Left lung (tissue), 10 donors: ENCODE data around the gene CREB3L2. TPM values are rescaled to one million over a fixed set of nuclear protein-coding genes. Genes with fewer than 3 reads are reported as not detected.
"Not testable (repeated sequence)": the region's sequence is repeated elsewhere in the genome, so short reads cannot be mapped to it uniquely, and the experiment has no call there.

ENCODE experiments used
- ATAC-seq: fragments of 200-7000 bp; cut with Tn5 transposase; one replicate; pipeline ENCODE4 v1.9.1; 2020; ENCODE audit warnings: moderate library complexity
- DNase-seq, 4 donors: peaks; one replicate each; pipeline ENCODE4 v3.0.0-alpha.2; 2013 to 2020
- H3K27ac ChIP-seq, 2 donors: fragments of 200-600 bp; sonication (generic) in 1 of 2; one replicate each; pipeline versions ENCODE4 v1.5.0 to v1.8.0; 2020 to 2021
- H3K27me3 ChIP-seq, 2 donors: fragments of 200-600 bp; sonication (generic) in 1 of 2; one replicate each; pipeline versions ENCODE4 v1.5.0 to v1.8.0; 2020 to 2021
- H3K36me3 ChIP-seq, 2 donors: fragments of 200-600 bp; sonication (generic) in 1 of 2; one replicate each; pipeline versions ENCODE4 v1.5.0 to v1.8.0; 2020 to 2021
- H3K4me1 ChIP-seq, 2 donors: fragments of 200-600 bp; one replicate each; pipeline ENCODE4 v1.8.0; 2021
- H3K4me3 ChIP-seq, 2 donors: fragments of 200-600 bp; sonication (generic) in 1 of 2; one replicate each; pipeline versions ENCODE4 v1.5.0 to v1.8.0; 2020 to 2021; ENCODE audit warnings: mild to moderate bottlenecking in 1 of 2
- H3K9me3 ChIP-seq, 2 donors: fragments of 200-600 bp; sonication (generic) in 1 of 2; one replicate each; pipeline versions ENCODE4 v1.5.0 to v1.8.0; 2020 to 2021
- CTCF ChIP-seq, 2 donors: fragments of 200-600 bp; sonication (generic) in 1 of 2; IDR thresholded peaks; one replicate each; pipeline versions ENCODE4 v1.5.0 to v1.8.0; 2021; ENCODE audit warnings: antibody characterized with exemption in 2 of 2
- intact Hi-C, 2 donors: fragments of 100-400 bp; cut with DNase I; formaldehyde crosslinking; loops; one replicate each; pipeline versions ENCODE4 v1.11.2 to v1.14.2; 2022
- polyA plus RNA-seq, 6 donors: library from polyadenylated mRNA; unstranded; fragments of 120-200 nt; gene quantifications; one replicate each; pipeline ENCODE4 v1.2.1, GENCODE V29; 2013; ENCODE audit not compliant: insufficient read length in 6 of 6
- total RNA-seq, 2 donors: library from RNA; stranded (reverse); fragmentation: NEBNext Ultra II Directional; extraction: Animal tissue kit (Norgen Biotek cat#: 25700); gene quantifications; one replicate each; pipeline ENCODE4 v1.2.1, GENCODE V29; 2021
- donor health status: DM: no; HTN: yes; CAD: no.
- donor health status: DM: no; HTN: no; CAD: no.

CREB3L2 gene
- total and polyA plus RNA-seq, 8 donors, result 49.9 to 62.7 (median 58.9) TPM

GRCh38 chr7:137832382-137832781 is 169.5 kb downstream of the CREB3L2 start:
- DNase-seq, result no peak
- ATAC-seq, result no peak
- Histone ChIP-seq H3K36me3 (no peaks in the 10 kb centered on the region), H3K4me1 (no peaks in the 10 kb centered on the region), H3K4me3 (no peak overlapping the region), H3K27me3 (no peaks in the 10 kb centered on the region), H3K9me3 (peaks cover 0 to 25% of the 10 kb centered on the region in 2 donors), H3K27ac (no peak overlapping the region)
- intact Hi-C loops, result no loop called here
- no peak for TF ChIP-seq CTCF (IDR thresholded peaks at IDR 0.05)

- intact Hi-C loops, H3K4me1 ChIP-seq, H3K27ac ChIP-seq, DNase-seq, H3K27me3 ChIP-seq, ATAC-seq, H3K36me3 ChIP-seq, H3K4me3 ChIP-seq: not testable (repeated sequence)
- peaks cover 0 to 25% of the 10 kb centered on the region in 2 donors for H3K9me3 ChIP-seq
These were observed 170.3 kb downstream of the CREB3L2 start for GRCh38 chr7:137831555-137831954.

- H3K27ac ChIP-seq, result no peak overlapping the region
- H3K4me3 ChIP-seq, result no peak overlapping the region
- no peaks in the 10 kb centered on the region for H3K4me1 ChIP-seq
- H3K9me3 ChIP-seq, result peaks cover 0 to 25% of the 10 kb centered on the region in 2 donors
- no peak for TF ChIP-seq CTCF (IDR thresholded peaks at IDR 0.05)
- intact Hi-C loops, result no loop called here
- no peaks in the 10 kb centered on the region for H3K27me3 ChIP-seq
- DNase-seq (no peak), ATAC-seq (no peak)
- H3K36me3 ChIP-seq, result no peaks in the 10 kb centered on the region
These were observed 172.4 kb downstream of the CREB3L2 start for GRCh38 chr7:137829337-137829992.

GRCh38 chr7:137828456-137828855 is 173.4 kb downstream of the CREB3L2 start:
- Histone ChIP-seq H3K27ac (no peak overlapping the region), H3K9me3 (peaks cover 0 to 19% of the 10 kb centered on the region in 2 donors), H3K4me1 (no peaks in the 10 kb centered on the region), H3K36me3 (no peaks in the 10 kb centered on the region), H3K4me3 (no peak overlapping the region), H3K27me3 (no peaks in the 10 kb centered on the region)
- TF ChIP-seq CTCF (IDR thresholded peaks at IDR 0.05), result no peak
- ATAC-seq (no peak), DNase-seq (no peak)
- intact Hi-C loops, result no loop called here

GRCh38 chr7:137825489-137825888 is 176.4 kb downstream of the CREB3L2 start:
- ATAC-seq (no peak), DNase-seq (no peak)
- Histone ChIP-seq H3K27me3 (peaks cover 0 to 7% of the 10 kb centered on the region in 2 donors), H3K9me3 (no peaks in the 10 kb centered on the region), H3K4me1 (no peaks in the 10 kb centered on the region), H3K4me3 (no peak overlapping the region), H3K27ac (no peak overlapping the region), H3K36me3 (no peaks in the 10 kb centered on the region)
- no peak for TF ChIP-seq CTCF (IDR thresholded peaks at IDR 0.05)
- intact Hi-C loops, result no loop called here

Other genes with a start within 250 kb of the CREB3L2 start
- gene DGKI, start 155.1 kb downstream of the CREB3L2 start, total RNA-seq, result 1 to 10 TPM in 1 of 2 donors, under 1 TPM in 1; 0.68 to 1.4 TPM
- under 1 TPM; 0.34 to 0.54 (median 0.46) TPM for gene DGKI, start 155.1 kb downstream of the CREB3L2 start, polyA plus RNA-seq
- not detected for gene AKR1D1, start 74.4 kb upstream of the CREB3L2 start, total RNA-seq
- gene AKR1D1, start 74.4 kb upstream of the CREB3L2 start, polyA plus RNA-seq, result under 1 TPM in 3 of 6 donors, not detected in 3; 0.11 to 0.17 (median 0.14) TPM